ENCODE measurements around the gene WDR82. TPM values are rescaled to one million over a fixed set of nuclear protein-coding genes. Genes with fewer than 3 reads are reported as not detected.

Gene WDR82
- total and polyA plus RNA-seq, 2 of the 4 experiments (the other 2 are of a cell fraction) = 38.1 to 68.1 TPM

GRCh38 chr3:52247409-52248164 is 30.9 kb downstream of the WDR82 start:
- TF ChIP-seq RCOR1 (IDR thresholded peaks at IDR 0.05; ENCODE audit: insufficient replicate concordance, low read length) = no peak
- TF ChIP-seq SMC3 (IDR thresholded peaks at IDR 0.05; ENCODE audit: low read depth, low read length) = no peak
- TF ChIP-seq BHLHE40 (IDR thresholded peaks at IDR 0.05; ENCODE audit: low read depth, low read length) = no peak
- no peak for TF ChIP-seq CTCF (conservative IDR thresholded peaks at IDR 0.05; ENCODE audit: low read depth, low read length)
- TF ChIP-seq ELK1 (IDR thresholded peaks at IDR 0.05; ENCODE audit: borderline replicate concordance, low read depth, low read length) = no peak
- no peak for TF ChIP-seq MAFK (IDR thresholded peaks at IDR 0.05; ENCODE audit: low read depth, low read length)
- no peak for TF ChIP-seq FOS (IDR thresholded peaks at IDR 0.05; ENCODE audit: low read depth, low read length)
- TF ChIP-seq CHD1 (IDR thresholded peaks at IDR 0.05; ENCODE audit: low read depth, low read length) = no peak
- TF ChIP-seq POLR2A (IDR thresholded peaks at IDR 0.05; ENCODE audit: low read depth, low read length) = no peak
- no peak for TF ChIP-seq USF2 (IDR thresholded peaks at IDR 0.05; ENCODE audit: low read depth, low read length)
- no peak for TF ChIP-seq RAD21 (IDR thresholded peaks at IDR 0.05; ENCODE audit: low read length)
- TF ChIP-seq RFX5 (IDR thresholded peaks at IDR 0.05; ENCODE audit: low read depth, low read length) = no peak
- no peak for TF ChIP-seq MAZ (IDR thresholded peaks at IDR 0.05; ENCODE audit: borderline replicate concordance, low read depth, low read length)
- no peak for TF ChIP-seq CEBPB (IDR thresholded peaks at IDR 0.05; ENCODE audit: low read depth, low read length)
- no peak for TF ChIP-seq NFE2L2 (IDR thresholded peaks at IDR 0.05; ENCODE audit: low read depth, low read length)
- H3K27me3 ChIP-seq (ENCODE audit: control insufficient read depth, insufficient read depth, low read length) = no peaks in the 10 kb centered on the region
- no peak overlapping the region for H2BK20ac ChIP-seq (ENCODE audit: low read depth, low read length)
- no peak overlapping the region for H3K27ac ChIP-seq (ENCODE audit: insufficient read depth, low read length)
- H4K8ac ChIP-seq (ENCODE audit: low read depth in 2 of 2, low read length in 2 of 2) = no peak overlapping the region
- no peak overlapping the region for H3K56ac ChIP-seq (ENCODE audit: extremely low read depth, insufficient read depth, low read length)
- no peak overlapping the region for H3K4me3 ChIP-seq (ENCODE audit: insufficient read depth, low read depth, low read length)
- DNase-seq = no peak
- H3K18ac ChIP-seq (ENCODE audit: low read depth, low read length) = no peak overlapping the region
- H4K5ac ChIP-seq (ENCODE audit: low read depth, low read length) = no peak overlapping the region
- H2BK5ac ChIP-seq (ENCODE audit: low read depth, low read length, poor library complexity, severe bottlenecking) = no peak overlapping the region
- H3K9ac ChIP-seq (ENCODE audit: low read depth, low read length) = no peak overlapping the region
- H3K36me3 ChIP-seq (ENCODE audit: control insufficient read depth, insufficient read depth, low read length) = peaks cover 30% of the 10 kb centered on the region
- dilution Hi-C loops (cut with HindIII; ENCODE audit: low sequenced_read_pairs, unreplicated experiment) = no loop called here
- in situ Hi-C loops (cut with MboI; ENCODE audit: low sequenced_read_pairs) = no loop called here
- WGBS, 2 experiments (ENCODE audit: extremely low coverage in 2 of 2, insufficient read length in 1 of 2) = 94% methylated on average over 6 of the region's 7 CpGs; no CpG with 5 or more reads in 1 of the 2 experiments
- POLR2A ChIA-PET (ENCODE audit: unreplicated experiment) = no interaction called here
- H4K91ac ChIP-seq (ENCODE audit: insufficient read depth, low read depth, low read length) = no peak overlapping the region
- no peak overlapping the region for H3K14ac ChIP-seq (replicated peaks; ENCODE audit: low read depth, low read length)
- intact Hi-C loops (cut with micrococcal nuclease) = no loop called here
- H3K79me1 ChIP-seq (ENCODE audit: low read depth in 1 of 2, low read length in 2 of 2) = peaks cover 9 to 63% of the 10 kb centered on the region in 2 experiments
- peaks cover 34% of the 10 kb centered on the region for H3K9me1 ChIP-seq (ENCODE audit: insufficient read depth, low read length)
- ATAC-seq (ENCODE audit: low read depth) = no peak
- 0 out of 2 replicates have a peak, but pooled peaks cover 1% of the 10 kb centered on the region for H3K9me3 ChIP-seq (ENCODE audit: control insufficient read depth, insufficient read depth, low read length)
- H3K4me2 ChIP-seq (ENCODE audit: low read depth, low read length) = no peak overlapping the region
- no peak overlapping the region for H3K4ac ChIP-seq (ENCODE audit: low read depth, low read length)
- no peak overlapping the region for H2BK120ac ChIP-seq (ENCODE audit: low read depth, low read length)
- peaks cover 20% of the 10 kb centered on the region for H3K4me1 ChIP-seq (ENCODE audit: control insufficient read depth, insufficient read depth, low read length)
- no TSS peak for BruUV-seq (replicated peaks)
- H2AK9ac ChIP-seq (replicated peaks; ENCODE audit: low read depth, low read length, poor library complexity) = no peak overlapping the region
- H2BK15ac ChIP-seq (ENCODE audit: low read depth, low read length) = no peak overlapping the region
- H2AK5ac ChIP-seq (ENCODE audit: low read depth, low read length) = no peak overlapping the region
- H4K20me1 ChIP-seq (ENCODE audit: insufficient read depth, low read length) = peaks cover 16% of the 10 kb centered on the region; the same call in 1 of the 2 replicates
- CTCF ChIA-PET = no interaction called here
- no peak overlapping the region for H2AFZ ChIP-seq (replicated peaks; ENCODE audit: low read length, poor library complexity)
- H3K23ac ChIP-seq (ENCODE audit: low read depth, low read length) = no peak overlapping the region

Measured in IMR-90 (cell line).